ENCODE measurements around the gene PCYT2. TPM values are rescaled to one million over a fixed set of nuclear protein-coding genes. Genes with fewer than 3 reads are reported as not detected.
A peak's percentile ranks its signal among the peaks of the same experiment; 100 is the strongest.

The PCYT2 gene
- total and polyA plus RNA-seq, 9 of the 15 experiments (the other 6 are each of a cell fraction or from before 2014, with no cell fraction given), result 0.92 to 134 (median 82.5) TPM

DNA sequence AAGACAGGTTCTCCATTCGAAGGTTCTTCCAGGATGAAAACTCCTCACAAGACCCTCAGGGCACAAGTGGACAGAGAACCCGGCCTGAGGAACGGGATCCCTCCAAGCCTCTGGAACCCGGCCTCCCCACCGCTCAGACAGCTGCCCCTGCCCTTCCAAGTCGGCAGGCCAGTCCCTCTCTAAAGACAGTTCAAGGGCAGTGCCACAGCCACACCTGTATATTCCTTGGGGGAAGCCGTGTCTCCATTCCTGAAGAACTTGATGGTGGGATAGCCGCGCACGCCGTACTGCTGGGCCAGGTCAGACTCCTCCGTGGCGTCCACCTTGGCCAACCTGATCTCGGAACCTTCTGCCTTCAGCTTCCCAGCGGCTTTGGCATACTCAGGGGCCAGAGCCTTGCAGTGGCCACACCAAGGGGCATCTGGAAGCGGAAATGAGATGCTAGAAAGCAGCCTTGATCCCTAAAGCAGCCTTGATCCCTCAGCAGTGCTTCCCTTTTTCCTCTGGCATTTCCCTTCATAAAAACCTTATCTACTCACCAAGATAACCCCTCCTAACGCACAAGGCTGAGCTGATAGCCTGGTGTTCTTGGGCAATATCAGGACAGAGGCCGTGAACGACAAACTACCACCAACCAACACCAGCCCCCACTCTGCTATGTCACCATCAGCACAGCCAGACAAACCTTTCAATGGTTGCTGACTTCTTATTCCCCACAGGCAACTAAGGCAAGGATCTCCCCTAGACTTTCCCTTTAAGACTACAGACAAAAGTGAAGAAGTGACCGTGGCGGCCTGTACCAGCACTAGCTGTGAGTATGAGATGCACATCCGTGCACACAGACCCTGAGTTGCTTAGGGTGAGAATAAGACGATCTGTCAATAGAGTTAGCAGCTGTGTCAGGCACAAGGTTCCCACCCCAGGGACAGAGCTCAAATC, 52.0 kb downstream of the PCYT2 start (continued):
- TF ChIP-seq, protein P1, sequence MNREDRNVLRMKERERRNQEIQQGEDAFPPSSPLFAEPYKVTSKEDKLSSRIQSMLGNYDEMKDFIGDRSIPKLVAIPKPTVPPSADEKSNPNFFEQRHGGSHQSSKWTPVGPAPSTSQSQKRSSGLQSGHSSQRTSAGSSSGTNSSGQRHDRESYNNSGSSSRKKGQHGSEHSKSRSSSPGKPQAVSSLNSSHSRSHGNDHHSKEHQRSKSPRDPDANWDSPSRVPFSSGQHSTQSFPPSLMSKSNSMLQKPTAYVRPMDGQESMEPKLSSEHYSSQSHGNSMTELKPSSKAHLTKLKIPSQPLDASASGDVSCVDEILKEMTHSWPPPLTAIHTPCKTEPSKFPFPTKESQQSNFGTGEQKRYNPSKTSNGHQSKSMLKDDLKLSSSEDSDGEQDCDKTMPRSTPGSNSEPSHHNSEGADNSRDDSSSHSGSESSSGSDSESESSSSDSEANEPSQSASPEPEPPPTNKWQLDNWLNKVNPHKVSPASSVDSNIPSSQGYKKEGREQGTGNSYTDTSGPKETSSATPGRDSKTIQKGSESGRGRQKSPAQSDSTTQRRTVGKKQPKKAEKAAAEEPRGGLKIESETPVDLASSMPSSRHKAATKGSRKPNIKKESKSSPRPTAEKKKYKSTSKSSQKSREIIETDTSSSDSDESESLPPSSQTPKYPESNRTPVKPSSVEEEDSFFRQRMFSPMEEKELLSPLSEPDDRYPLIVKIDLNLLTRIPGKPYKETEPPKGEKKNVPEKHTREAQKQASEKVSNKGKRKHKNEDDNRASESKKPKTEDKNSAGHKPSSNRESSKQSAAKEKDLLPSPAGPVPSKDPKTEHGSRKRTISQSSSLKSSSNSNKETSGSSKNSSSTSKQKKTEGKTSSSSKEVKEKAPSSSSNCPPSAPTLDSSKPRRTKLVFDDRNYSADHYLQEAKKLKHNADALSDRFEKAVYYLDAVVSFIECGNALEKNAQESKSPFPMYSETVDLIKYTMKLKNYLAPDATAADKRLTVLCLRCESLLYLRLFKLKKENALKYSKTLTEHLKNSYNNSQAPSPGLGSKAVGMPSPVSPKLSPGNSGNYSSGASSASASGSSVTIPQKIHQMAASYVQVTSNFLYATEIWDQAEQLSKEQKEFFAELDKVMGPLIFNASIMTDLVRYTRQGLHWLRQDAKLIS (CRISPR knock-in tag; IDR thresholded peaks at IDR 0.05), result peak; percentile 18; the same call in 1 of the 2 replicates
- TF ChIP-seq HCFC1 (IDR thresholded peaks at IDR 0.05; ENCODE audit: low read depth, low read length), result no peak
- peak; percentile 11; the same call in 1 of the 2 replicates for TF ChIP-seq VEZF1 (CRISPR knock-in tag; IDR thresholded peaks at IDR 0.05)
- no peak for TF ChIP-seq NFIC (IDR thresholded peaks at IDR 0.05)
- no peak for TF ChIP-seq MYBL2 (IDR thresholded peaks at IDR 0.05; ENCODE audit: low read depth)
- TF ChIP-seq MYBL2 (CRISPR knock-in tag; IDR thresholded peaks at IDR 0.05; ENCODE audit: borderline replicate concordance), result no peak
- peak; percentile 50; the same call in 1 of the 2 replicates for TF ChIP-seq SP1 (CRISPR knock-in tag; IDR thresholded peaks at IDR 0.05)
- peak; percentile 72 for TF ChIP-seq POLR2G (IDR thresholded peaks at IDR 0.05; ENCODE audit: low read depth, low read length)
- no peak for TF ChIP-seq ATF6 (CRISPR knock-in tag; IDR thresholded peaks at IDR 0.05)
- TF ChIP-seq TAL1 (IDR thresholded peaks at IDR 0.05), result peak; percentile 31
